Measurements from ENCODE around the gene OPN3.

OPN3 gene

DNA sequence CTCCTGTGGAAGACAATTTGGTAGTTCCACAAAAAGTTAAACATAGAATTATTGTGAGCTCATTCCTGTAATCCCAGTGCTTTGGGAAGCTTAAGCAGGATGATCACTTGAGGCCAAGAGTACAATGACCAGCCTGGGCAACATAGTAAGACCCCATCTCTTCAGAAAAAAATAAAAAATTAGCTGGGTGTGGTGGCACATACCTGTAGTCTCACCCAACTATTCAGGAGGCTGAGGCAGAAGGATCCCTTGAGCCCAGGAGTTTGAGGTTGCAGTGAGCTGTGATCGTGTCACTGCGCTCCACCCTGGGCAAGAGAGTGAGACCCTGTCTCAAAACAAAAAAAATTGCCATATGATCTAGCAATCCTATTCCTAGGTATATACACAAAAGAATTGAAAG is 4.1 kb upstream of the OPN3 start:
- no peak for DNase-seq

DNA sequence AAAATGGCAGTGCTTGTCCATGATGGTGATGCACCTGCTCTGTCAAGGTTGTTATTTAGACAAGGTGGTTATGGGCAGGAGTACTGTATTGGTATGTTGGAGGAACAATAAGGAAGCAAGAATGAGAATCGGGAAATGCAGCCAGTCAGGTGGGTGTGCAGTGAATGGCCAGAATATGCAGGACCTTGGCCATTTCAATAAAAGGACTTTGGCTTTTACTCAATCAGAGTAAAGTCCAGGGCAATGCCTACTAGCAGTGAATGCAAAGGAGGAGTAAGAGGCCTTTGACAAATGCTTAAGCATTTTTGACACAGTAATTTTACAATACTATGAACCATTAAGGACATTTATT is 2.4 kb upstream of the OPN3 start:
- DNase-seq = no peak

DNA sequence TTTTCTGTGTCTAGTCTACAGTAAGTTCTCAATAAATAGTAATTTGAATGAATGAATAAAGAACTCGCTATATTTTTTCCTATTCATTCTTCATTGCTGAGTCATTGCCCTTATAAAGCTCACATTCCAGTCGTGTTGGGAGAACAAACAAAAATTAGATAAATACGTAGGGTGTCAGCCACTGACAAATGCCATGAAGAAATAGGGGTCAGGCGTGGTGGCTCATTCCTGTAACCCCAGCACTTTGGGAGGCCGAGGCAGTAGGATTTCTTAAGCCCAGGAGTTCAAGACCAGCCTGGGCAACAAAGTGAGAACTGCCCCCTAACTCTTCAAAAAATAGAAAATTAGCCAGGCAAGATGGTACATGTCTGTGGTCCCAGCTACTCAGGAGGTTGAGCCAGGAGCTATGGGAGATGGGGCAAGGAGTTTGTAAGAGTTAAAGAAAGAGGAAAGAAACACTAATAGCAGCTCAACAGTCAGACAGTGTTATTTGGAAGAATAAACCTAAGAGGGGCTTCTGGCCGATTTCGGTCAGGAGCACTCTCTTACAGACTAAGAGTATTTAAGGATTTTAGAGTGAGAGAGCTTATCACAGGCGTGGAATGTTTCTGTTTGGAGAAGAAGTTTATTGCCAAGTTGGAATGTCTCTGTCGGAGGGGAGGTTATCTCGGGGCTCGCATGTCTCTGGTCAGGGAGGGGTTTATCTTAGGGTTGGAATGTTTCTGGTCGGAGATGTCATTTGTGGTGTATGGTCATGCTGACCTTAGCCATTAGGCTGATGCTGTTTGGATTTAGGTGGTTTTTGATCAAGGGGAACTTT is 1.8 kb upstream of the OPN3 start:
- DNase-seq = no peak

DNA sequence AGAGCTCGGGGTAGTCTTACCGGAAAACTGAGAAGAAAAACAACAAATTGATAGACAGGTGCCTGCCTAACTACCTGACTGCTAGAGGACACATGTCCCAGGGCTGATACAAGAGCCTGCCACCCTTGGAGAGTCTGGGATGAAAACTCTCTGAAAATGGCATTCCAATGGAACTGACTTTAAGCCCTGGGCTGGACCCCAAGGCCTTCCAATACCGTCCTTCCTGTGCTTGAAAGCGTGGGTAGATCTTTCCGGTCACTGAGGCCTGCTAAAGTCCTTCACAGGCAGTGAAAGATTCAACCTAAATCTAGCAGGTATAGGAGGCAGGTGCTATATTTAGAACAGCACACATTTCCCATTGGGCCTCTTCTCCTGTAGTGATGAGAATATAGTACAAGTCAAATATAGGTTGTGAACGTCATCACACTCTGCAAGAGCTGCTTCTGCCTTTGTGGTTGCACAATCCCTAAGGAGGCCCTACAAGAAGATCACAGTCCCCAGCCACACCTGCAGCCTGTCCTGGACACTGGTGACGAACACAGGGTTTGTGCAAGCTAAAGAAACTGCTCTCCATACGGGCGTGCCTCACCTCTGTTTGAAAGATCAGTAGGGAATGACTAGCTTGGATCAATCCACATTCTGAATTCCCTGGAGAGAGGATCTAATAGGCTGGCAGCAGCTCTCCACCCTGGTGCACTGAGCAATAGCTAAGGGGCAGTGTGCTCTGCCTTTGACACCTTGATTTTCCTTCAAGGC is 876 bp upstream of the OPN3 start:
- DNase-seq = no peak

DNA sequence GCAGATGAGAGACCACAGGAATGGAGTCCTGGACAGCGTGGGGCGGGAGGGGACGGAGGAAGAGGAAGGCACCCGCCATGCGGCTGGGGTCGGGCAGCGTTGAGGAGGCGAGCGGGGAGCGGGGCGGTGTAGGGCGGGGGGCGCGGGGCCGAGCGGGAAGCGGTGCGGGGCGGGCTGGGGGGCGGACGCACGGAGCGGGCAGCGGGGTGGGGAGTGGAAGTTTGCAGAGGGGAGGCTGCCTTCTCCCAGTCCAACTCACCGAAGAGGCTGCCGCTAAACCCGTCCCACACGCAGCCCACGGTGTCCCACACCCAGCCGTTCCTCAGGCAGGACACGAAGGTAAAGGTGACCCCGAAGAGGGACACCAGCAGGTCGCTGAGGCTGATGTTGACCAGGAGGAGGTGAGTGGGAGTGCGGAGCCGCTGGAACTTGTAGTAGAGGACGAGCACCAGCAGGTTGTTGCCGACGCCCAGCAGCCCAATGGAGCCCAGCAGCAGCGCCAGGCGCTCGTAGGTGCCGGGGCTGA is 483 bp downstream of the OPN3 start:
- peak; percentile 37 for DNase-seq

DNA sequence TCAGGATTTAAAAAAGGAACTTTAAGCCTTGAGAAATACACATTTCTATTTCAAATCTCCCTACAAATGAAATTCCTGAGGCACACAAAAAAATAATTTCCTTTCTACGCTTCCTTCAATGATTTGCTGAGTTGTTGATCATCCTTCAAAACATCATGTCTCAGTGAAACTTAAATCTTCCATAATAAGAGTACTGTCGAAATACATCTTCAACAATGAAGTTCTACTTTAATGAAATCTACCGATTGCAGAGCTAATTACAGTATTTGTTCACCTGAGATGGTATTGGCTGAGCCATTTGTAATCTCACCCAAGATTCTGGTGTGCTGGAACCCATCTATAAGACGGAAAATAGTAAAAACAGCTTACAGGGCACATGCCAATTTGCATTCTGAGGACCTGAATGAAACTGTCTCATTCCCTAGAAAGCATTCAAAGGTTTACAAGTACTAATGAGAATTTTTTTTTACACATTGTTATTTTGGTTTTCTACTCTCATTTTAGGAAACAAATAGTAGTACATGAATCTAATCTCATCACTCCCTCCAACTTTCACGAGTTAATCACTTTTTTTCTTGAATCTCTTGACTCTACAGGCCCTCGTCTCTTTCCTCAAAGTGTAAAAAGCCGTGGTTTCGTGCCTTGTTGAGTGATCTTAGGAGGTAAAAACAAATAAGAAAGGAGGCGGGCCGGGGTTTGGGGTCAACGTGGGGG is 1.1 kb downstream of the OPN3 start:
- DNase-seq = no peak

DNA sequence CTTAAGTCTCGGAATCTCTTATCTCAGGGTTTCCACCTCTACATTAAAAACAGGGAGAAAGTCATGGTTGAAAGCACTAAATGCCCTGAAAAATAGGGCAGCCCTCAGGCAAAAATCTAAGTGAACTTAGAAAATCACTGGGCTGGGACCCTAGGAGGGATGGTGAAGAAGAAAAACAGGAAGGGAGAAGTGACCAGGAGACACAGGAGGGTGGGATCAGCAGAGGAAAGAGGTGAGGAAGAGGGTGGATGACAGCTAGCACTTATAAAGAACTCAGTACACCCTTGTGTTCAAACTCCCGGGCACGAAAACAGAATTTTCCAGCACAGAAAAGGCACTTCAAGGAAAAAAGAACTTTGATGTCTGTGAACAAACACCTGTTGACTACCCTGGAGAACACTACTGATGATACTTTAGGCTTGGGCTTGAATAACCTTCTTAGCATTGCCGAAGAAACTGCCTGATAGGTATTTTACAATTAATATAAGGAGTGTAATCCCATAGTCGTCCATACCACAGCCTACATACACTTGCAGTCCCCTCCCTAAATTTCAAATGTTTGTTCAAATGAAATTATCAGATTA is 2.0 kb downstream of the OPN3 start:
- DNase-seq = no peak

DNA sequence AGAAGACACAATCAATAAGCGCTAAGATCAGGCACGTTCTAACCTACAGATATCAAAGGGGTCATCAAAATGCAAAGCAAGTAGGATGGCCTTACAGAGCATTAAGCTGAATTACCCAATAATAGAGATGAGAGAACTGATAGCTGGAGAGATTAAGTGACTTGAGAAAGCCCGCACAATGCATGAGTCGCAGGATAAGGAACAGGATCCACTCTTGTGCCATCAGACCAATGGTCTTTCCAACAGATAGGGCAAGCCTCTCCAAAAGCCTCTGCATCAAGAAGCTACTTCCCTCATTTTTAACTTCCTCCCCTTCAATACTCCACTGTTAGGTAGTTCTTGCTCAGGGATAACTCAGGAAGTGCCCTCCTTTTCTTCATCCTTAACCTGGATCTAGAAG is 2.6 kb downstream of the OPN3 start:
- no peak for DNase-seq

DNA sequence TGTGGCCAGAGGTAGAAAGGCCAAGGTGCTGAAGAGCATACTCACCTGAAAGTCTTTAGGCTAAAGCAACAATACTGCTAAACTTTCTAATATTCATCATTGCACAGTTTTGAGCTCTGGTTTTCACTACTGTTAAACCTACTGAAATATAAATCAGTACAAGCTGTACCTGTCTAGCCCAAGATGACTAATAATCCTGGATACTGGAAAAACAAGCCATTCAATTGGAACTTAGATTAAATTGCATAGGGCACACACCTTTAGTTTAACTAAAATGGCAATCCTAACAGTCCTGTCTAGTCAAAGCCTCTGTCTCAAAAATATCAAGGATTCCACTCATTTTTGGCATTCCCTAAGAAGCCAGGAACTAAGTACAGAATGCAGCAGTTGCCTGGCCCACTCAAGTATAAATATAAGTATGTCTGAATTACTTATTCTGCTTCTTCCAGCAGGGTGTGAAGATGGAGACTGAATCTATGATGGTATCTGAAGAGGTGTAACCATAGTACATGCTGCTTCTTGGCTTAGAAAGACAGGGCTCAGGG is 3.1 kb downstream of the OPN3 start:
- no peak for DNase-seq

DNA sequence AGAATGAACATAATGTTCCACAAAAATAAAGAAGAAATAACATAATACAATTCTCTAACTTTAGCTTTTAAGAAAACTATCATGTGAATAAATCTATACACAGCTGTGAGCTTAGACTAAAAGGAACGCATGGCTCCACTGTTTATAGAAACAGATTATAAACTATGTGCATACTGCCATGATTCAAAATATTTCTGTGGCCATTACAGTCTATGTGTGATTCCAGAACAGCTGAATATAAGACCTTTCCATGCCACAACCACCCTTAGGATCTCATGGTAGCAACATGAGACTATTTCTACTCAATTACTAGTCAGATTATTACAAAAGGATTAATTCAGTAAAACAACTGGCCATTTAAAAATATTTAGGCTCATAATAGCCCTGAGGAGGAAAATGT is 3.9 kb downstream of the OPN3 start:
- DNase-seq = no peak

DNA sequence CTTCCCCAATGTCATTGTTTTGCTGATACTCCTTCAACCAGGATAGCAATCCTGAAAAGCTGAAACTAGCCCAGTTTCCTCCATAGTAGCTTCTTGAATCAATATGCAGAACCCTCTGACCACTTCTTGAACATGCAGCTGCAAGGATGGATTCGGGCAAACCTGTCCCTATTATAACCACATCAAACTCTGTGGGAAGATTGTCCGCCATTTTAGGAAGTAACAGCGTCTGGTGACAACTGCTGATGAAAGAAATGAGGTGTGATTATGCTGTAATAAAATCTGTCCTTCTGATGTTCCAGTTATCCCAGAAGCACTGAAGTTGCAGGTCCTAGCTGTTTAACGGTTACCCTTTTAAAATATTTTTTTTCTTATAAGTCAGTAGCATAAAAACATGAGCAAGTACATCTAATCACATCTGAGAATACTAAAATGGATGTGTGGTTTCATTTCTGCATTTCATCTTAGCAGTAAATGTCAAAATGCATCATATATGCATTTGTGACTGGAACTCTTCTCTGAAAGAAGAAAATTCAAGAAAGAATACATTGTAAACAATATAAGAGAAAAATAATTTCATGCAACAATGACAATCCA is 4.5 kb downstream of the OPN3 start:
- DNase-seq = no peak

DNA sequence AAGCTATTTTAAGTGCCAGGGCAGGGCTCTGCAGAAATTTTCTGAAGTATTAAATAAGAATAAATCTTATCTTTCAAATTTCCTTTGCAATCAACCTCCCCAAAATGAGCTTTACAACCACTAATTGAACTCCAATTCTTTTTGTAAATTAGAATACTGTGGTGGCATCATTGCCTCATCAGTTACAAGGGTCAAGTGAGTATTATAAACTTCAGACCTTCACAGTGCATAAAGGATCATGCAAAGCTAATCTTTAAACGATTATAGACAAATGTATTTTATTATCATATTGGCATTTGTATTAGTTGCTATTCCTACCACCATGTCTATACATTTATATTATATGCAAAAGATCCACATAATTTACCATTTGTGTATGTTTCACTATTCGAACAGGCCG is 7.2 kb downstream of the OPN3 start:
- DNase-seq = no peak

DNA sequence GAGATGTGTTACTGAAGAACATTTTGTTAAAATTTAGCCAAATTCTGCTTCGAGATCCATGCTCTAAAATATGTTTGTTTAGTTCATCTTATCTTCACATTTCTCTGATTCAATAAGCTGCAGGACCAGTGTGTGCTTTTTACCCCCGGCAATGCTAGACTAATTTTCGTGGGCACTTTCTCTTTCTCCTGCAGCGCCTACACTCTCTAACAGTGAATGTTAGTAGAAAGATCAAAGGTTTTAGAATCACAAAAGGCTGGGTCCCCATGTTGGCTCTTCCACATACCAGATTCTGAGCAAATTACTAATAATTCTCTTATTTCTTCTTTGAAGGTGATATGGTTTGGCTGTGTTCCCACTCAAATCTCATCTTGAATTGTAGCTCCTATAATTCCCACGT is 8.5 kb downstream of the OPN3 start:
- DNase-seq = no peak

DNA sequence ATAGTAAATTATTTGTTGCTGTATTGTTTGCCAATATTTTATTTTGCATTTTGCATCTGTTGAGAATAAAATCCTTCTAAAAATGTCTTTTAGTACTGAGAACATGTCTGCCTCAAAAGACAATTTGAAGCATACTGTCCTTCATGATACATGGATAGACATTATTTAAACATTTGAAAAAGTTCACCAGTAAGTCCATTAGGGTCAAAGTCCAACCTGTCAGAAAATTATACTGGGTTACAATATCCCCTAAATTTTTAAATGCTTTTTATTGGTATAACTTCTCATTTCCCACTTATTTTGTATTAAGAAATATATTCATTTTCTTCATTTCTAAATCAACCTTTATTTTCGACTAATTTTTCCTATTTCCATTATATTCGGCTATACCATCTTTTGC is 9.3 kb downstream of the OPN3 start:
- DNase-seq = no peak

DNA sequence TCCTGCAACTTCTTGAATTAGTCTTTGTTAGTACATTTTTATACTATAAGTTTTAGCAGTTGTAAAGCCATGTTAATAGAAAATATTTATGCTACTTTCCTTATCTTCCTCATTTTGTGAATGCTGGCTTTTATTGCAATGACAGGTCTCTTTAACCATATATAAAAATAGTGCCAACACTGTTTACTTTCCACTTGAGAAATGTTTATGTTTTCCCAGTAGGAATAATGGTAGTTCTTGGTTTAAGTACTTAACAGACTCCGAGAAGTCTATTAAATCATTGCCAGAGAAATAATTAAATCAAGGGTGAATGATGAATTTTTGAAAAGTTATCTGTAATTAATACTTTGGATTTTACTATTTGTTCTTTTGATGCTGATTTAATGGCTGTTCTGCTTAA is 9.7 kb downstream of the OPN3 start:
- DNase-seq = no peak

DNA sequence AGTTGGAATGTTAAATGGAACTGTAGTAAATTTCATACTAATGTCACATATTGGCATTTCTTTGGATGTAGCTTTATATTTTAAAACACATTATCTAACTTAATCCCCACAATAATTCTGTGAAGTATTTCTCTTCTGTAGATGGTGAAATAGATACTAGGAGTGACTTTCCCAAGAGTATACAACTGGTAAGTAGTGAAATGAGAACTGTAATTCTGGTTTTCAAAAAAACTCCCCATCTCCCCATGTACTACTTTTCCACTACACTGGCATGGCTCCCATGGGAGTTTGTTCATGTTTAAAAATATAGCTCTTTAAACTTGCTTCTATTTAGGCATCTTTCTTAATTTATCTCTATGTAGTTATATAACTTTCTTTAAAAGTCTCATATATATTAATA is 10.2 kb downstream of the OPN3 start:
- no peak for DNase-seq

DNA sequence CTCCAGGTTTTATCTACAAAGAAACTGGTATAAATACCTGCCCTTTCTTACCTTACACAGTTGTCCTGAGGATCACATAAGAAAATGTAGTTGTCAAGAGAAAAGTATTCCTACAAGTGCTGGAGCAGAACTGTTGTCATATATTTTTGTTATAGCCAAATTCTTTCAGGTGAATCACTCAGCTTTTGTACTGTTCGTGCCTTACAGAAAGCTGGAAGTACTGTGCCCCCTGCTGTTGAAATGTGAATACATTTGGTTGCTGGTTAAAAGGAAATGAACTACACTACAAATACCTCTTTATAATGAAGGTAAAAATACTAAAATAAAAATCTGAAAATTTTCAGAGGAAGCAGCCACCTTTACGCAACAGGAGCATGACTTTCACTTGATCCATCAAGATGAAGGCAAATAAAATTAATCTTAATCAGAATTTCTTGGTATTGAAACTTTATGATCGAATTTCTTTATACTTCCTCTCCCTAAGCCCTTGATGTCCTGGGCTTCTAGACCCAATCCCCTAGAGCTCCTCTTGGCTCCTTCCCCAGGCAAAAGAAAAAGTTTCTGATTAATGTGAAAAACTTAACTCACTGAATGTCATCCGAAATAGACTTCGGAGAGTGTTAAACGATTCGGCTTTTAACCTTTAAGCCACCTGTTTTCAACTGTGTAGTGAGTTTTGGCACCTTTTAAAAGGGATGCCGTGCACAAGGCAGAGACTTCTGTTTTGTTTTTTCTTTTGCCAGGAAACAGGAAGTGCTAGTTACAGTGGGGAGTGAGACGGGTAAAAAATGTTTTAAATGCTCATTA is 12.5 kb downstream of the OPN3 start:
- peak; percentile 22 for DNase-seq

DNA sequence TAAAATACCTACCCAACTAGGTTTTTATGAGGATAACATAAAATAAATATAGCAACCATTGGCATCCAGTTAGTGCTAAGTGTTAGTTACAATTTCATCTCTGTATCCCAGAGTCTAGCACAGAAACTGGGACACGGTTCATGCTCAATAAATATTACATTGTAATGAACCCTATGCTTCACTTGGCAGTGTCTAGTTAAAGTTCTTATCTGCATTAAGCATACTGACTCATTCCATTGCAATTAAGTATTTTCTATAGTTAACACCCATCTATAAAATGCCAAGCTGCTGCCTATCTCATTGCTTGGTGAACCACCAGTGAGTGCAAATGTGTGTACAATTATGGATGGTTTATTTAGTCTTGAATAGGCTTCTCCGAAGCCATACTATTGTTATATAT is 15.2 kb downstream of the OPN3 start:
- no peak for DNase-seq

DNA sequence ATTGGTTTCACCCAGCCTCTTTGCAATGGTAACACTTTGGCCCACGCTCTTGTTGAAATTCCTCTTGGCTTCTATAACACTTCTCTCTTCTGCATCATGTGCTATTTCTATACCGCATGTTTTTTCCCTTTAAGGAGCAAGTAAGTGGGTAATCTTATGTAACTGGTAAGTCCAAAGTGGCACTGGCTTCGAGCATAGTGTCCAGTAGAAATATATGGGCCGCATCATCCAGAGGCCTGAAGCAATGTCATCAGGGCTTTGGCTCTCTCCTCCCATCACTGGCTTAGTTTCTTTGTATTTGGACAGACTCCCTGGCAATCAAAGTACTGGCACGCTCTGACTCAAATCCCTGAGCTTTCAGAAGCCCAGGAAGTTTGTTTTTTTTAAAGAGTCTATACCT is 17.5 kb downstream of the OPN3 start:
- no peak for DNase-seq

DNA sequence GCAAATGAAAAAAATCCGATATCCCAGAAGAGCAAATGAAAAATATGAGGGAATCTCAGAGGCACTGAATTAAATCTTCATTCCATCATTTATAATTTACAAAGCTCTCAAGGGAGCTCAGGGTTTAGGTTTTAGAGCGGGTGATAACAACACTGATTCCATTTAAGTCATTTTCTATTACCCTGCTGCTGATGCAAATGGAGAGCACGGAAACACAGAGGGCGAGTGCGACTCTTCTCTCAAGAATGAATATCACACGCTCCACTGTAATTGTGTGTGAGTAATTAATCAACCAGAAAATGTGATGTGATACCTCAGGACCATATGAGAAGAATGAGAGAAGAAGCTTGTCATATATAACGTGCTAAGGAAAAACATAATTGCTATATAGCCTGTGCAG is 22.7 kb downstream of the OPN3 start:
- DNase-seq = no peak

DNA sequence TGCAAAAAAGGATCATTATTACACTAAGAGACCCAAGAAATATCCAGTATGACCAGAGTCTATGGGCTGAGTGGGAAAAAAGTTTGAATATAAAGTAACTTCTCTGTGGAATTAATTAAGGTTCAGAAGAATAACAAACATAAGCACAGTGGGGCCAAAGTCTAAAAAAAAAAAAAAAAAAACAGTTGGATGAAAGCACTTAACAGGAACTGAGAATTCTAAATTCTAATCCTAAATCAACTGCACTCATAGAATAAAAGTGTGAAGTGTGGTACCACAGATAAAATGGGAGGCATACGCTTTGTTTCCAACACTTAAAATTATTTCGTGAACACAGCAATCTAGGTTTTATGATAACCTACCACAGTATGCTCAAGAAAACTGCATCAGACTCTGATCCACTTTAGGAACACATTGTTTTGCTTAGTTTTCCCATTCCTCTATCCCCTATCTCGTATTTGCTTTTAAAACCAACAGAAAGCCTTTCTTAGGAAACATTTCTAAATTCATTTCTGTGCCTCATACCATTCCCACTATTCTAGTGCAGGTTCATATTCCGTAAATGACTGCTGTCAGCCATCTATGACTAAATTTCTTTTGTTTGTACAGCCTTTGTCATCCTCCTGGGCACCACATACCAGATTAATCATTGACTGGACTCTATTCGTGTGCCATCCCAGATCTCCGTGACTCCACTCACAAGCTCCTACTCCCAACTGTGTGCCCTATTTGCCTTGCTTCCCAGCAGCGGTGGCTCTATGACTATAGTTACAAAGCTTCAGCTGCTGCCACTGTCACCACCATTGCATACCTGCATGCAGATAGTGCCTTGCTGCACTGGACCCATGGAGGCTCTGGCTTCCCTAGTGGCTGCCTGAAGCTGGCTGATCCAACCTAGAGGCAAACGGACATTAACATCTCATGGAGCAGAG is 24.9 kb downstream of the OPN3 start:
- DNase-seq = no peak
